IMR-90 (cell line): ENCODE measurements around the gene ARMC3. TPM values are rescaled to one million over a fixed set of nuclear protein-coding genes. Genes with fewer than 3 reads are reported as not detected.

Source experiments
- ATAC-seq: fragments of 200-7000 bp; cut with Tn5 transposase; 2 replicates; pipeline ENCODE4 v1.9.1; 2020; ENCODE audit warnings: low read depth, mild to moderate bottlenecking, moderate library complexity
- BruUV-seq: library from RNA; stranded (reverse); fragments of 400-500 nt; replicated peaks from 2 replicates; lab custom pipeline; 2021; lab: Mats Ljungman, UMichigan
- CTCF ChIA-PET: fragments of 300-600 bp; formaldehyde crosslinking; extraction: SDS; loops from one replicate; lab custom pipeline; 2021; ENCODE audit warnings: antibody characterized with exemption; lab: Yijun Ruan, JAX
- POLR2A ChIA-PET: fragments of 300-600 bp; sonication (Branson Sonifier 250); formaldehyde crosslinking; loops from one replicate; lab custom pipeline; 2022; ENCODE audit warnings: antibody characterized with exemption; ENCODE audit not compliant: unreplicated experiment; lab: Charles Lee
- DNase-seq: peaks from one replicate; pipeline ENCODE4 v3.0.0; 2013
- H2AFZ ChIP-seq: replicated peaks from 2 replicates; pipeline ENCODE3; 2013; ENCODE audit warnings: low read length, mild to moderate bottlenecking; ENCODE audit not compliant: poor library complexity
- H2AK5ac ChIP-seq: 2 replicates; pipeline ENCODE4 v1.6.1; 2013; ENCODE audit warnings: low read depth, low read length, inconsistent platforms
- H2AK9ac ChIP-seq: replicated peaks from 2 replicates; pipeline ENCODE3; 2013; ENCODE audit warnings: mild to moderate bottlenecking, low read depth, low read length, moderate library complexity; ENCODE audit not compliant: poor library complexity
- H2BK120ac ChIP-seq: 2 replicates; pipeline ENCODE4 v1.6.1; 2013; ENCODE audit warnings: low read depth, low read length, inconsistent platforms
- H2BK15ac ChIP-seq: 3 replicates; pipeline ENCODE4 v1.6.1; 2013; ENCODE audit warnings: low read depth, low read length, inconsistent platforms
- H2BK20ac ChIP-seq: 2 replicates; pipeline ENCODE4 v1.6.1; 2013; ENCODE audit warnings: low read depth, mild to moderate bottlenecking, inconsistent platforms, low read length, moderate library complexity
- H2BK5ac ChIP-seq: 2 replicates; pipeline ENCODE4 v1.6.1; 2013; ENCODE audit warnings: mild to moderate bottlenecking, low read depth, low read length, inconsistent platforms; ENCODE audit not compliant: poor library complexity, severe bottlenecking
- H3K14ac ChIP-seq: replicated peaks from 2 replicates; pipeline ENCODE4 v1.6.1; 2013; ENCODE audit warnings: low read depth, low read length, inconsistent platforms
- H3K18ac ChIP-seq: 2 replicates; pipeline ENCODE4 v1.6.1; 2013; ENCODE audit warnings: low read depth, low read length, control low read depth
- H3K23ac ChIP-seq: 2 replicates; pipeline ENCODE4 v1.6.1; 2013; ENCODE audit warnings: low read depth, low read length, inconsistent platforms
- H3K27ac ChIP-seq: 2 replicates; pipeline ENCODE4 v1.5.1; 2013; ENCODE audit warnings: mild to moderate bottlenecking, control low read depth, low read length; ENCODE audit not compliant: insufficient read depth
- H3K27me3 ChIP-seq: 2 replicates; pipeline ENCODE4 v1.6.1; 2013; ENCODE audit warnings: low read length; ENCODE audit not compliant: control insufficient read depth, insufficient read depth
- H3K36me3 ChIP-seq: 2 replicates; pipeline ENCODE4 v1.6.1; 2013; ENCODE audit warnings: low read length, mixed read lengths; ENCODE audit not compliant: control insufficient read depth, insufficient read depth
- H3K4ac ChIP-seq: 2 replicates; pipeline ENCODE4 v1.6.1; 2013; ENCODE audit warnings: low read depth, low read length, inconsistent platforms
- H3K4me1 ChIP-seq: 2 replicates; pipeline ENCODE4 v1.6.1; 2013; ENCODE audit warnings: low read length, mixed read lengths; ENCODE audit not compliant: control insufficient read depth, insufficient read depth
- H3K4me2 ChIP-seq: 2 replicates; pipeline ENCODE4 v1.6.1; 2013; ENCODE audit warnings: low read depth, mild to moderate bottlenecking, control low read depth, low read length, moderate library complexity
- H3K4me3 ChIP-seq: 2 replicates; pipeline ENCODE4 v1.5.1; 2013; ENCODE audit warnings: low read depth, mild to moderate bottlenecking, control low read depth, low read length, moderate library complexity; ENCODE audit not compliant: insufficient read depth
- H3K56ac ChIP-seq: 2 replicates; pipeline ENCODE4 v1.6.1; 2013; ENCODE audit warnings: low read length, inconsistent platforms; ENCODE audit not compliant: insufficient read depth; ENCODE audit errors: extremely low read depth
- H3K79me1 ChIP-seq, 2 experiments: 2 replicates each; pipeline ENCODE4 v1.6.1; 2013; ENCODE audit warnings: low read length in 2 of 2, inconsistent platforms in 1 of 2, low read depth in 1 of 2
- H3K9ac ChIP-seq: 2 replicates; pipeline ENCODE4 v1.6.1; 2013; ENCODE audit warnings: low read depth, low read length, control low read depth
- H3K9me1 ChIP-seq: 2 replicates; pipeline ENCODE4 v1.6.1; 2013; ENCODE audit warnings: low read length, inconsistent platforms; ENCODE audit not compliant: insufficient read depth
- H3K9me3 ChIP-seq: 2 replicates; pipeline ENCODE4 v1.6.1; 2013; ENCODE audit warnings: low read length; ENCODE audit not compliant: control insufficient read depth, insufficient read depth
- H4K20me1 ChIP-seq: 2 replicates; pipeline ENCODE4 v1.6.1; 2013; ENCODE audit warnings: low read length, inconsistent platforms; ENCODE audit not compliant: insufficient read depth
- H4K5ac ChIP-seq: 2 replicates; pipeline ENCODE4 v1.6.1; 2013; ENCODE audit warnings: mild to moderate bottlenecking, low read depth, low read length, control low read depth
- H4K8ac ChIP-seq, 2 experiments: 2 replicates each; pipeline ENCODE4 v1.6.1; 2013; ENCODE audit warnings: low read depth in 2 of 2, low read length in 2 of 2, control low read depth in 1 of 2, inconsistent platforms in 1 of 2
- H4K91ac ChIP-seq: 2 replicates; pipeline ENCODE4 v1.6.1; 2013; ENCODE audit warnings: low read depth, low read length, inconsistent platforms; ENCODE audit not compliant: insufficient read depth
- BHLHE40 ChIP-seq: fragments of 150-350 bp; IDR thresholded peaks from 2 replicates; pipeline ENCODE4 v1.6.1; 2016; ENCODE audit warnings: mild to moderate bottlenecking, low read depth, low read length
- FOS ChIP-seq: fragments of 150-350 bp; IDR thresholded peaks from 2 replicates; pipeline ENCODE4 v1.6.1; 2016; ENCODE audit warnings: low read depth, low read length
- MAFK ChIP-seq: IDR thresholded peaks from 2 replicates; pipeline ENCODE4 v1.6.1; 2012; ENCODE audit warnings: low read depth, low read length, improper control_type of control experiment
- MXI1 ChIP-seq: IDR thresholded peaks from 2 replicates; pipeline ENCODE4 v1.6.1; 2012; ENCODE audit warnings: low read depth, mild to moderate bottlenecking, low read length, moderate library complexity, borderline replicate concordance
- NFE2L2 ChIP-seq: fragments of 150-350 bp; IDR thresholded peaks from 2 replicates; pipeline ENCODE4 v1.6.1; 2016; ENCODE audit warnings: low read depth, mild to moderate bottlenecking, low read length
- POLR2A ChIP-seq: IDR thresholded peaks from 2 replicates; pipeline ENCODE4 v1.6.1; 2012; ENCODE audit warnings: mild to moderate bottlenecking, low read depth, low read length
- RCOR1 ChIP-seq: IDR thresholded peaks from 2 replicates; pipeline ENCODE4 v1.6.1; 2012; ENCODE audit warnings: mild to moderate bottlenecking, low read length, improper control_type of control experiment; ENCODE audit not compliant: insufficient replicate concordance
- USF2 ChIP-seq: fragments of 150-350 bp; IDR thresholded peaks from 2 replicates; pipeline ENCODE4 v1.6.1; 2017; ENCODE audit warnings: mild to moderate bottlenecking, antibody characterized with exemption, low read length, low read depth
- WGBS, 2 experiments: methylation state at CpG; one replicate each; pipeline versions ENCODE4 v1.1.5 to v1.1.7; 2013; ENCODE audit warnings: missing lambda C conversion rate in 2 of 2; ENCODE audit not compliant: insufficient read length in 1 of 2; ENCODE audit errors: extremely low coverage in 2 of 2; 5-methylcytosine and 5-hydroxymethylcytosine counted together
- dilution Hi-C: fragments of 300-500 bp; cut with HindIII; formaldehyde crosslinking; loops from one replicate; pipeline ENCODE4 v1.14.3; 2018; ENCODE audit warnings: low sequenced_read_pairs; ENCODE audit not compliant: unreplicated experiment
- in situ Hi-C: fragments of 300-500 bp; cut with MboI; formaldehyde crosslinking; loops from 3 replicates; pipeline ENCODE4 v1.14.3; 2019; ENCODE audit warnings: low sequenced_read_pairs, inconsistent platforms, mixed read lengths
- intact Hi-C: fragments of 100-400 bp; cut with micrococcal nuclease; formaldehyde crosslinking; loops from 2 replicates; pipeline ENCODE4 v1.10.0; 2022
- polyA plus RNA-seq, 3 experiments: library from polyadenylated mRNA; depleted of rRNA; stranded (reverse); fragments of >200 nt; gene quantifications; 2 replicates each; pipeline ENCODE4 v1.2.3, GENCODE V29; 2012; ENCODE audit warnings: low replicate concordance in 1 of 3
- total RNA-seq: library from RNA; depleted of rRNA; stranded (reverse); fragments of >200 nt; gene quantifications from 2 replicates; pipeline ENCODE4 v1.2.3, GENCODE V29; 2012
- TF ChIP-seq, protein P1 (sequence below): conservative IDR thresholded peaks from 2 replicates; pipeline ENCODE4 v1.5.1; 2012; ENCODE audit warnings: mild to moderate bottlenecking, low read depth, low read length, improper control_type of control experiment

The ARMC3 gene
- total and polyA plus RNA-seq, 2 of the 4 experiments (the other 2 are of a cell fraction) = not detected

- intact Hi-C loops (no loop called here), dilution Hi-C loops (no loop called here), in situ Hi-C loops (no loop called here)
- H3K9ac ChIP-seq = no peak overlapping the region
- TF ChIP-seq, protein P1, sequence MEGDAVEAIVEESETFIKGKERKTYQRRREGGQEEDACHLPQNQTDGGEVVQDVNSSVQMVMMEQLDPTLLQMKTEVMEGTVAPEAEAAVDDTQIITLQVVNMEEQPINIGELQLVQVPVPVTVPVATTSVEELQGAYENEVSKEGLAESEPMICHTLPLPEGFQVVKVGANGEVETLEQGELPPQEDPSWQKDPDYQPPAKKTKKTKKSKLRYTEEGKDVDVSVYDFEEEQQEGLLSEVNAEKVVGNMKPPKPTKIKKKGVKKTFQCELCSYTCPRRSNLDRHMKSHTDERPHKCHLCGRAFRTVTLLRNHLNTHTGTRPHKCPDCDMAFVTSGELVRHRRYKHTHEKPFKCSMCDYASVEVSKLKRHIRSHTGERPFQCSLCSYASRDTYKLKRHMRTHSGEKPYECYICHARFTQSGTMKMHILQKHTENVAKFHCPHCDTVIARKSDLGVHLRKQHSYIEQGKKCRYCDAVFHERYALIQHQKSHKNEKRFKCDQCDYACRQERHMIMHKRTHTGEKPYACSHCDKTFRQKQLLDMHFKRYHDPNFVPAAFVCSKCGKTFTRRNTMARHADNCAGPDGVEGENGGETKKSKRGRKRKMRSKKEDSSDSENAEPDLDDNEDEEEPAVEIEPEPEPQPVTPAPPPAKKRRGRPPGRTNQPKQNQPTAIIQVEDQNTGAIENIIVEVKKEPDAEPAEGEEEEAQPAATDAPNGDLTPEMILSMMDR = no peak
- TF ChIP-seq BHLHE40 = no peak
- TF ChIP-seq MAFK = no peak
- TF ChIP-seq MXI1 = no peak
- no peak for TF ChIP-seq NFE2L2
- no peak for TF ChIP-seq FOS
- no peak for TF ChIP-seq POLR2A
- TF ChIP-seq USF2 = no peak
- no peak for TF ChIP-seq RCOR1
- H4K20me1 ChIP-seq = no peaks in the 10 kb centered on the region
- H3K27me3 ChIP-seq = peaks cover 2% of the 10 kb centered on the region; the same call in 1 of the 2 replicates
- no peak overlapping the region for H4K91ac ChIP-seq
- H3K23ac ChIP-seq = no peak overlapping the region
- H2BK120ac ChIP-seq = no peak overlapping the region
- H4K5ac ChIP-seq = no peak overlapping the region
- H3K56ac ChIP-seq = no peak overlapping the region
- no peak overlapping the region for H2BK5ac ChIP-seq
- H3K18ac ChIP-seq = no peak overlapping the region
- no peak overlapping the region for H2AK9ac ChIP-seq
- no peak overlapping the region for H2BK20ac ChIP-seq
- no peak overlapping the region for H2BK15ac ChIP-seq
- WGBS, 2 experiments = no CpG with 5 or more reads among the region's 5 CpGs
- no peaks in the 10 kb centered on the region for H3K79me1 ChIP-seq
- no TSS peak for BruUV-seq
- no peaks in the 10 kb centered on the region for H3K9me1 ChIP-seq
- H3K9me3 ChIP-seq = no peaks in the 10 kb centered on the region
- DNase-seq = no peak
- no peak overlapping the region for H3K4me2 ChIP-seq
- ChIA-PET CTCF (no interaction called here), POLR2A (no interaction called here)
- no peaks in the 10 kb centered on the region for H3K36me3 ChIP-seq
- no peak overlapping the region for H3K27ac ChIP-seq
- no peak for ATAC-seq
- H2AFZ ChIP-seq = no peak overlapping the region
- no peak overlapping the region for H4K8ac ChIP-seq
- H3K4me1 ChIP-seq = no peaks in the 10 kb centered on the region
- no peak overlapping the region for H3K4ac ChIP-seq
- no peak overlapping the region for H2AK5ac ChIP-seq
- no peak overlapping the region for H3K14ac ChIP-seq
- no peak overlapping the region for H3K4me3 ChIP-seq
Observed at GRCh38 chr10:22969704-22970103, 41.9 kb downstream of the ARMC3 start.
